ENCODE measurements around the gene SLC17A7. TPM values are rescaled to one million over a fixed set of nuclear protein-coding genes. Genes with fewer than 3 reads are reported as not detected.

Gene SLC17A7
- total and polyA plus RNA-seq, 2 of the 4 experiments (the other 2 are of a cell fraction): 0.03 TPM; not detected in 1

- Histone ChIP-seq H2AFZ (replicated peaks; ENCODE audit: low read length, poor library complexity) (no peak overlapping the region), H3K56ac (ENCODE audit: extremely low read depth, insufficient read depth, low read length) (peak overlapping the region; percentile 99; the same call in 1 of the 2 replicates), H2AK9ac (replicated peaks; ENCODE audit: low read depth, low read length, poor library complexity) (peak overlapping the region; percentile 39), H3K9ac (ENCODE audit: low read depth, low read length) (peak overlapping the region; percentile 99), H4K91ac (ENCODE audit: insufficient read depth, low read depth, low read length) (no peak overlapping the region), H4K8ac (ENCODE audit: low read depth in 2 of 2, low read length in 2 of 2) (peak overlapping the region; percentile 33 to 44; a peak in 3 of 4 replicates), H3K4ac (ENCODE audit: low read depth, low read length) (no peak overlapping the region), H3K27me3 (ENCODE audit: control insufficient read depth, insufficient read depth, low read length) (no peaks in the 10 kb centered on the region), H3K9me3 (ENCODE audit: control insufficient read depth, insufficient read depth, low read length) (no peaks in the 10 kb centered on the region), H3K23ac (ENCODE audit: low read depth, low read length) (peak overlapping the region; percentile 86), H3K14ac (replicated peaks; ENCODE audit: low read depth, low read length) (peak overlapping the region; percentile 53; the same call in 1 of the 2 replicates), H2BK120ac (ENCODE audit: low read depth, low read length) (no peak overlapping the region), H4K5ac (ENCODE audit: low read depth, low read length) (no peak overlapping the region), H3K4me3 (ENCODE audit: insufficient read depth, low read depth, low read length) (peak overlapping the region; percentile 70; the same call in 1 of the 2 replicates), H2BK5ac (ENCODE audit: low read depth, low read length, poor library complexity, severe bottlenecking) (peak overlapping the region; percentile 14), H4K20me1 (ENCODE audit: insufficient read depth, low read length) (peaks cover 56% of the 10 kb centered on the region), H3K36me3 (ENCODE audit: control insufficient read depth, insufficient read depth, low read length) (peaks cover 47% of the 10 kb centered on the region), H3K18ac (ENCODE audit: low read depth, low read length) (no peak overlapping the region), H3K27ac (ENCODE audit: insufficient read depth, low read length) (peak overlapping the region; percentile 63), H2BK15ac (ENCODE audit: low read depth, low read length) (no peak overlapping the region), H3K4me1 (ENCODE audit: control insufficient read depth, insufficient read depth, low read length) (peaks cover 7% of the 10 kb centered on the region), H2BK20ac (ENCODE audit: low read depth, low read length) (no peak overlapping the region), H3K79me1 (ENCODE audit: low read depth in 1 of 2, low read length in 2 of 2) (peaks cover 11 to 39% of the 10 kb centered on the region in 2 experiments), H3K4me2 (ENCODE audit: low read depth, low read length) (peak overlapping the region; percentile 91), H3K9me1 (ENCODE audit: insufficient read depth, low read length) (peaks cover 5% of the 10 kb centered on the region), H2AK5ac (ENCODE audit: low read depth, low read length) (peak overlapping the region; percentile 46; the same call in 1 of the 2 replicates)
- 84% methylated on average over 6 of the region's 15 CpGs; no CpG with 5 or more reads in 1 of the 2 experiments for WGBS, 2 experiments (ENCODE audit: extremely low coverage in 2 of 2, insufficient read length in 1 of 2)
- TF ChIP-seq, protein P1, sequence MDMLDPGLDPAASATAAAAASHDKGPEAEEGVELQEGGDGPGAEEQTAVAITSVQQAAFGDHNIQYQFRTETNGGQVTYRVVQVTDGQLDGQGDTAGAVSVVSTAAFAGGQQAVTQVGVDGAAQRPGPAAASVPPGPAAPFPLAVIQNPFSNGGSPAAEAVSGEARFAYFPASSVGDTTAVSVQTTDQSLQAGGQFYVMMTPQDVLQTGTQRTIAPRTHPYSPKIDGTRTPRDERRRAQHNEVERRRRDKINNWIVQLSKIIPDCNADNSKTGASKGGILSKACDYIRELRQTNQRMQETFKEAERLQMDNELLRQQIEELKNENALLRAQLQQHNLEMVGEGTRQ (IDR thresholded peaks at IDR 0.05; ENCODE audit: low read depth, low read length): no peak
- no peak for TF ChIP-seq RFX5 (IDR thresholded peaks at IDR 0.05; ENCODE audit: low read depth, low read length)
- TF ChIP-seq POLR2A (IDR thresholded peaks at IDR 0.05; ENCODE audit: low read depth, low read length): no peak
- TF ChIP-seq RAD21 (IDR thresholded peaks at IDR 0.05; ENCODE audit: low read length): no peak
- TF ChIP-seq CTCF (conservative IDR thresholded peaks at IDR 0.05; ENCODE audit: low read depth, low read length): no peak
- TF ChIP-seq CEBPB (IDR thresholded peaks at IDR 0.05; ENCODE audit: low read depth, low read length): no peak
- no peak for TF ChIP-seq MXI1 (IDR thresholded peaks at IDR 0.05; ENCODE audit: borderline replicate concordance, low read depth, low read length)
- TF ChIP-seq, protein P2, sequence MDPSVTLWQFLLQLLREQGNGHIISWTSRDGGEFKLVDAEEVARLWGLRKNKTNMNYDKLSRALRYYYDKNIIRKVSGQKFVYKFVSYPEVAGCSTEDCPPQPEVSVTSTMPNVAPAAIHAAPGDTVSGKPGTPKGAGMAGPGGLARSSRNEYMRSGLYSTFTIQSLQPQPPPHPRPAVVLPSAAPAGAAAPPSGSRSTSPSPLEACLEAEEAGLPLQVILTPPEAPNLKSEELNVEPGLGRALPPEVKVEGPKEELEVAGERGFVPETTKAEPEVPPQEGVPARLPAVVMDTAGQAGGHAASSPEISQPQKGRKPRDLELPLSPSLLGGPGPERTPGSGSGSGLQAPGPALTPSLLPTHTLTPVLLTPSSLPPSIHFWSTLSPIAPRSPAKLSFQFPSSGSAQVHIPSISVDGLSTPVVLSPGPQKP (IDR thresholded peaks at IDR 0.05; ENCODE audit: borderline replicate concordance, low read depth, low read length): no peak
- TF ChIP-seq FOS (IDR thresholded peaks at IDR 0.05; ENCODE audit: low read depth, low read length): no peak
- TF ChIP-seq SMC3 (IDR thresholded peaks at IDR 0.05; ENCODE audit: low read depth, low read length): no peak
- no peak for TF ChIP-seq BHLHE40 (IDR thresholded peaks at IDR 0.05; ENCODE audit: low read depth, low read length)
- no peak for TF ChIP-seq NFE2L2 (IDR thresholded peaks at IDR 0.05; ENCODE audit: low read depth, low read length)
- dilution Hi-C loops (cut with HindIII; ENCODE audit: low sequenced_read_pairs, unreplicated experiment) (no loop called here), in situ Hi-C loops (cut with MboI; ENCODE audit: low sequenced_read_pairs) (loop anchor here (10.0 kb wide), 1 partner anchor 175 kb away; the partner anchor contains the start of genes BCL2L12 and IRF3), intact Hi-C loops (cut with micrococcal nuclease) (no loop called here)
- DNase-seq: no peak
- ATAC-seq (ENCODE audit: low read depth): no peak
- POLR2A ChIA-PET (ENCODE audit: unreplicated experiment): interaction anchor here (0.6 kb wide), 1 partner anchor 106 kb away, joined by 4 read pairs; no protein-coding TSS in a partner anchor
- CTCF ChIA-PET: no interaction called here
- no TSS peak for BruUV-seq (replicated peaks)
These were observed 48.4 kb upstream of the SLC17A7 start for GRCh38 chr19:49489601-49490167.

Data from IMR-90 (cell line).